Mesothelial cell of epicardium (in vitro differentiated cells): ENCODE measurements around the gene FAM168A. TPM values are rescaled to one million over a fixed set of nuclear protein-coding genes. Genes with fewer than 3 reads are reported as not detected.

Experiments used
- DNase-seq, 2 experiments: peaks; one replicate each; pipeline ENCODE4 v3.0.0; 2021; ENCODE audit warnings: low spot score in 2 of 2; ENCODE audit not compliant: unreplicated experiment in 2 of 2
- H3K27ac Mint-ChIP-seq: 2 replicates; pipeline ENCODE4 v1.8.0; 2021; ENCODE audit warnings: mixed read lengths
- H3K27me3 Mint-ChIP-seq: 2 replicates; pipeline ENCODE4 v1.8.0; 2021; ENCODE audit warnings: low read depth, mixed read lengths
- H3K36me3 Mint-ChIP-seq: 2 replicates; pipeline ENCODE4 v1.8.0; 2021; ENCODE audit warnings: mixed read lengths
- H3K4me1 Mint-ChIP-seq: 2 replicates; pipeline ENCODE4 v1.8.0; 2021; ENCODE audit warnings: mixed read lengths
- H3K4me3 Mint-ChIP-seq: 2 replicates; pipeline ENCODE4 v1.8.0; 2021; ENCODE audit warnings: mild to moderate bottlenecking, moderate library complexity, mixed read lengths
- H3K9me3 Mint-ChIP-seq: 2 replicates; pipeline ENCODE4 v1.8.0; 2021; ENCODE audit warnings: mixed read lengths
- total RNA-seq: library from RNA; stranded (reverse); gene quantifications from 3 replicates; pipeline ENCODE4 v1.2.1, GENCODE V29; 2021
- TF ChIP-seq, protein P1 (sequence below): fragments of 200-600 bp; sonication (generic); IDR thresholded peaks from one replicate; pipeline ENCODE4 v1.5.0; 2021; ENCODE audit warnings: antibody characterized with exemption; ENCODE audit not compliant: unreplicated experiment

Gene FAM168A
- total RNA-seq, 1 donor from 2014 or later: 61.8 TPM

DNA sequence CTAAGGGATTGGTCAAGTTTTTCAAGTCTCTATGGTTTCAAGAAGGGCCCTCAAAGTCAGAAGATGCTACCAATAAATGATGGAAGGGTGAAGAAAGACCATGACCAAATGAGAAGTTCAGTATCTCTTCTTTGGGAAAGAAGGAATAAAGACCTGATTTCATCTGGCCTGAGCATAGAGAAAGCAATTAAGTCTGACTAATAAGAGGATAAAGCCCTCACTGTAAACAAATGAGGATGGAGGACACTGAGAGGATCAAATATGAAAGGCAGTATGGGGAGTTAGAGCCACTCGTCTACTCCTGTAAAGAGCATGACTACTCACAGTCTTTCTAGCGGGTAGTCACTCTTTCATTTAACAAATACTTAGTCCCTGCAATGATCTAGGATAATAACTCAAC is 44.6 kb downstream of the FAM168A start:
- H3K9me3 Mint-ChIP-seq: peaks cover 3% of the 10 kb centered on the region
- TF ChIP-seq, protein P1, sequence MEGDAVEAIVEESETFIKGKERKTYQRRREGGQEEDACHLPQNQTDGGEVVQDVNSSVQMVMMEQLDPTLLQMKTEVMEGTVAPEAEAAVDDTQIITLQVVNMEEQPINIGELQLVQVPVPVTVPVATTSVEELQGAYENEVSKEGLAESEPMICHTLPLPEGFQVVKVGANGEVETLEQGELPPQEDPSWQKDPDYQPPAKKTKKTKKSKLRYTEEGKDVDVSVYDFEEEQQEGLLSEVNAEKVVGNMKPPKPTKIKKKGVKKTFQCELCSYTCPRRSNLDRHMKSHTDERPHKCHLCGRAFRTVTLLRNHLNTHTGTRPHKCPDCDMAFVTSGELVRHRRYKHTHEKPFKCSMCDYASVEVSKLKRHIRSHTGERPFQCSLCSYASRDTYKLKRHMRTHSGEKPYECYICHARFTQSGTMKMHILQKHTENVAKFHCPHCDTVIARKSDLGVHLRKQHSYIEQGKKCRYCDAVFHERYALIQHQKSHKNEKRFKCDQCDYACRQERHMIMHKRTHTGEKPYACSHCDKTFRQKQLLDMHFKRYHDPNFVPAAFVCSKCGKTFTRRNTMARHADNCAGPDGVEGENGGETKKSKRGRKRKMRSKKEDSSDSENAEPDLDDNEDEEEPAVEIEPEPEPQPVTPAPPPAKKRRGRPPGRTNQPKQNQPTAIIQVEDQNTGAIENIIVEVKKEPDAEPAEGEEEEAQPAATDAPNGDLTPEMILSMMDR: no peak
- H3K27me3 Mint-ChIP-seq: no peaks in the 10 kb centered on the region
- H3K27ac Mint-ChIP-seq: no peak overlapping the region
- H3K4me3 Mint-ChIP-seq: no peak overlapping the region
- peaks cover 6% of the 10 kb centered on the region for H3K36me3 Mint-ChIP-seq
- no peak for DNase-seq
- H3K4me1 Mint-ChIP-seq: peaks cover 4% of the 10 kb centered on the region

DNA sequence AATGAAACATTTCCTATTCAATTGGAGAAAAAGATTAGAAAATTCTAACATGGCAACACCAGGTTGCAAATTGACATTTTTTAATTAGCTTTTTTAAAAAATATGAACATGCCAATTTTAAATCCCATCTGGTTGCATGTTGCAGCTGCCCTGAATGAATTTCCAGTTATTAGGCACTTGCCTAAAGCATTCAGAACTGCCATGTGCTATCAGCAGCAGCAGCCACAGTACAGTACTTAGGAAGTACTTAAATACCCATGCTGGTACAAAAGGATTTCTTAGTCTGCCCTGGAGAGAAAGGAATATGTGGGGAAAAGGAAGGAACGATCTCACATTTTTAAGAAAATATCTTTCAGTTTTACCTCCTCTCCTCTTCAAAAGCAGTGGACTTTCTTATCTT is 46.2 kb downstream of the FAM168A start:
- Mint-ChIP-seq H3K4me1 (peaks cover 4% of the 10 kb centered on the region), H3K27ac (no peak overlapping the region), H3K27me3 (no peaks in the 10 kb centered on the region), H3K9me3 (peaks cover 5% of the 10 kb centered on the region), H3K36me3 (no peaks in the 10 kb centered on the region), H3K4me3 (no peak overlapping the region)
- TF ChIP-seq, protein P1: no peak
- no peak for DNase-seq

DNA sequence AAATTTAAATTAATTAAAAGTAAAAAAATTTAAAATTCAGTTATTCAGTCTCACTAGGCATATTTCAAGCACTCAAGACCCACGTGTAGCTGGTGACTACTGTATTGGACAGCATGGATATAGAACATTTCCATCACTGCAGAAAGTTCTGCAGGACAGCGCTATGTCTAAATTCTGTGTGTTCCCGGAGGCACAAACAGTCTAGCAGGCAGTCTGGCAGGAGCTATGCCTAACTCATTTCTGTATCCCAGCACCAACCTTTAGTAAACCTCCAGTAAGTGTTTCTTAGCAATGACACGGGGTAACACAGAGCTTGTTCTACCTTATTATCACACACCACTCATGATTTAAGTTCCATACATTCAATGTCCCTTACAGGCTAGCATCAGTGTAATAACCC is 48.5 kb downstream of the FAM168A start:
- no peaks in the 10 kb centered on the region for H3K36me3 Mint-ChIP-seq
- H3K4me3 Mint-ChIP-seq: no peak overlapping the region
- H3K4me1 Mint-ChIP-seq: peaks cover 4% of the 10 kb centered on the region
- TF ChIP-seq, protein P1: no peak
- no peak overlapping the region for H3K27ac Mint-ChIP-seq
- peaks cover 5% of the 10 kb centered on the region for H3K9me3 Mint-ChIP-seq
- no peaks in the 10 kb centered on the region for H3K27me3 Mint-ChIP-seq
- no peak for DNase-seq

DNA sequence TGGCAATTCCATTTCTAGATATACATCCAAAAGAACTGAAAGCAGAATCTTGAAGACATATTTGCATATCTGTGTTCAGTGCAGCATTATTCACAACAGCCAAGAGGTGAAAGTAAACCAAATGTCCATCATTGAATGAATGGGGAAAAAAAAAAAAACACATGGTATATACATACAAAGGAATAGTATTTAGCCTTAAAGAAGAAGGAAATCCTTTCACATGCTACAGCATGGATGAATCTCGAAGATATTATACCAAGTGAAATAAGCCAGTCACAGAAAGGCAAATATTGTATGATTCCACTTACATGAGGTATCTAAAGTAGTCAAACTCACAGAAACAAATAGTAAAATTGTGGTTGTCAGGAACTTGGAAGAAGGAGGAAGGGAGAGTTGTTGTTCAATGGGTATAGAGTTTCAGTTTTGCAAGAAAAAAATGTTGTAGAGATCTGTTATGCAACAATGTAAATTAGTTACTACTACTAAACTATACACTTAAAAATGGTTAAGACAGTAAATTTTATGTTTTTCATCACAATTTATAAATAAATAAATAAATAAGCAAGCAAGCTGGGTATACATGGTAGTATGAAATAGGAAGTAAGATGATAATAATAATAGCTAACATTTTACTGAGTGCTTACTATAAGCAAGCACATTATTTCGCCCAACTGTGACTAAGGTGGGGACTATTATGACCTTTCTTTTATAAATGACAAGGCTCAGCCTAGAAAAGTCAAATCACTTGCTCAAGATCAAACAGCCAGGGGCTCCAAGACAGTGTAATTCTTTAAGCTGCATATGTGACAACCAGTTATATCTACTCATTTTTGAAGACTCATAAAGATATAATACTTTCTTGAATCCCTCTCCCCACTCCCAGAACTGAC is 50.0 kb downstream of the FAM168A start:
- TF ChIP-seq, protein P1: no peak
- no peak overlapping the region for H3K4me3 Mint-ChIP-seq
- H3K27ac Mint-ChIP-seq: no peak overlapping the region
- peaks cover 4% of the 10 kb centered on the region for H3K4me1 Mint-ChIP-seq
- H3K36me3 Mint-ChIP-seq: no peaks in the 10 kb centered on the region
- DNase-seq: no peak
- H3K9me3 Mint-ChIP-seq: peaks cover 5% of the 10 kb centered on the region
- H3K27me3 Mint-ChIP-seq: no peaks in the 10 kb centered on the region

DNA sequence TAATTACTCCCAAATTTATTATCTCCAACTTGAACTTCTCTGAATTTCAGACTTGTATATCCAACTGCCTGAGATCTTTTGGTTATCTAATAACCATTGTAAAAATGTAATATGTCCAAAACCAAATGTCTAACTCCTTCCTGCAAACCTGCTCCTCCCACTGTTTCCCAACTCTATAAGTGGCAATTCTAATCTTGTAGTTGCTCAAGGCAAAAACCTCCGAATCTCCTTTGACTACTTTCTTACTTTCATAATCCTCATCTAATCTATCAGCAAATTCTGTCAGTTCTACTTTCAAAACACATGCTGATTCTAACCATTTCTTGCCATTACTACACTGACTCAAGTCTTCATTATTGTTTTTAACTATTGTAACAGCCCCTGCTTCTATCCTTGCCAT is 55.7 kb downstream of the FAM168A start:
- Mint-ChIP-seq H3K27me3 (no peaks in the 10 kb centered on the region), H3K36me3 (no peaks in the 10 kb centered on the region), H3K4me3 (no peak overlapping the region), H3K4me1 (peaks cover 13% of the 10 kb centered on the region), H3K27ac (no peak overlapping the region), H3K9me3 (no peaks in the 10 kb centered on the region)
- no peak for DNase-seq
- TF ChIP-seq, protein P1: no peak
